GM19025 (cell line): ENCODE results near the gene KIF5B.
"Not testable (repeated sequence)": the region's sequence is repeated elsewhere in the genome, so short reads cannot be mapped to it uniquely, and the experiment has no call there.

ENCODE experiments used
- ATAC-seq: cut with Tn5 transposase; IDR thresholded peaks from one replicate; pipeline ENCODE4 v1.9.1; 2021; ENCODE audit warnings: mild to moderate bottlenecking, low read depth, moderate library complexity; ENCODE audit not compliant: unreplicated experiment

Gene KIF5B

GRCh38 chr10:31972519-31973041, 83.6 kb downstream of the KIF5B start:
- no peak for ATAC-seq

DNA sequence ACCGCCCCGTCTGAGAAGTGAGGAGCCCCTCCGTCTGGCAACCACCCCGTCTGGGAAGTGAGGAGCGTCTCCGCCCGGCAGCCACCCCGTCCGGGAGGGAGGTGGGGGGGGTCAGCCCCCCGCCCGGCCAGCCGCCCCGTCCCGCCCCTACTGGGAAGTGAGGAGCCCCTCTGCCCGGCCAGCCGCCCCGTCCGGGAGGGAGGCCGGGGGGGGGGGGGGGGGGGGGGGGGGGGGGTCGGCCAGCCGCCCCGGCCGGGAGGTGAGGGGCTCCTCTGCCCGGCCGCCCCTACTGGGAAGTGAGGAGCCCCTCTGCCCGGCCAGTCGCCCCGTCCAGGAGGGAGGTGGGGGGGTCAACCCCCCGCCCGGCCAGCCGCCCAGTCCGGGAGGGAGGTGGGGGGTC, 86.4 kb downstream of the KIF5B start:
- not testable (repeated sequence) for ATAC-seq

GRCh38 chr10:31963589-31963980, 92.6 kb downstream of the KIF5B start:
- ATAC-seq, result no peak

DNA sequence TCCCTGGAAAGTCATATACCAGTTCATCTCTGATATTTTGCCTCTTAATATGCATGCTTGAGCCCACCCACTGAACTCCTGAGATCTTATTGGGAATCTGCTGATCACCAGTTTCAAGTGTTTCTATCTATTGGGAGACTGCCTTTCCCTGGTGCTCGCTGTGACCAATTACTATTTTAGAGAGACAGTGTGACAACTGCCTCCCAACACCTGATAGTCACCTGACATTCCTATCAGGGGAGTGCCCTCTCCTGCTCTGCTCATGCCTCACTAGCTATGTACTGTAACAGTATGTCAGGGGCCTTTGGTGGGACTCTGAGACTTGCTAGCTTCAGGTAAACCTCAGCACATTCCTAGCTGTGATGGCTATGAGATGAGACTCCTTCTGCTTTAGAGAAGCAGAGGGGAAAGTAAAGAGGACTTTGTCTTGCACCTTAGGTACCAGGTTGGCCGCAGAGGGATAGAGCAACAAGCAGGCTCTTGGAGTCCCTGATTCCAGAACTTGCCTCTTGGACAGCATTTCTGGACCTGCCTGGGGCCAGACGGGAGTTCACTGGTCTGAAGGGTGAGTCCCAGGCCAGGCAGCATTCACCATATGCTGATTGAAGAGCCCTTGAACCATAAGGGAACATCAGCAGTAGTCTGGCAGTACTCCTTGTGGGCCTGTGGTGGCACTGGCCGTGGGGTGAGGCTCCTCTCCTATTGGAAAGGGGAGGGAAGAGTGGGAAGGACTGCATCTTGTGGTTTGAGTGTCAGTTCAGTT, 93.2 kb downstream of the KIF5B start:
- no peak for ATAC-seq

GRCh38 chr10:31961277-31962074, 94.7 kb downstream of the KIF5B start:
- ATAC-seq, result peak; percentile 63

DNA sequence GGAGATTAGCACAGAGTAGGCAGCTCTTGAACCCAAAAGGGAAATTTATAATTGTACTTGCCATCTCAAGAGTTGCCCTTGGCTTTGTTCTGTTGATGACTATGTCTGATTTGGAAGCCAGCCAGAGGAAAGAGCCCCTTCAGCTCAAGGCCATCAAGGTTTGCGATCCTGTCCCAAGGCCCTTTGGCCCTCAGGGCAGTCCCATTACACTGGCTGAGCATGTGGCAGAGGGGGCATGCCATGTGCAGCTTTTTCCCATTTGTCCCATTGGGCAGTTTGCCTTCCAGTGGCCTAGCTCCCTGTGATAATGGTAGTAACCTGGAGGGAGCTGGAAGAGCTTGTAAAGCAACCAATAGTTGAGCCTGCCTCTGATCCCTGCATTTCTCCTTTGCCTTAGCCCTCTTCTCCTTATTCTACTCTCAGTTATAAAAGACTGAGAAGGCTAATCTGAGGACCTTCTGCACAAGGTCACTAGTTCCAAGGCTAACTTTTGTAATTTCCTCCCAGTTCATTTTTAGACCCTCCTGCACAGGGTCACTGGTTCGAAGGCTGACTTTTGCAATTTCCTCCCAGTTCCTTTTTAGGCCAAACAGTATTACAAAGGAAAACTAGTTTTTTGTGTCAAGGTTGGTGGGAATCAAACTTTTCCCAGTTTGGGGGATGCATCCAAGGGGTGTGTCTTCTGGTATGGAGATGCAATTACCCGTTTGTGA, 96.6 kb downstream of the KIF5B start:
- no peak for ATAC-seq
